Hepatocyte (in vitro differentiated cells): ENCODE measurements around the gene DMBX1. TPM values are rescaled to one million over a fixed set of nuclear protein-coding genes. Genes with fewer than 3 reads are reported as not detected.

Experiments used
- DNase-seq: peaks from one replicate; pipeline ENCODE4 v3.0.0-alpha.2; 2016; ENCODE audit warnings: low spot score
- H2AFZ ChIP-seq: fragments of 200-600 bp; sonication (generic); 2 replicates; pipeline ENCODE4 v1.6.0; 2016; ENCODE audit warnings: antibody characterized with exemption, mild to moderate bottlenecking
- H3K27ac ChIP-seq: fragments of 200-600 bp; sonication (generic); 2 replicates; pipeline ENCODE4 v1.5.1; 2016; ENCODE audit warnings: mild to moderate bottlenecking
- H3K27me3 ChIP-seq: fragments of 200-600 bp; sonication (generic); 2 replicates; pipeline ENCODE4 v1.6.1; 2016
- H3K36me3 ChIP-seq: fragments of 200-600 bp; sonication (generic); replicated peaks from 2 replicates; pipeline ENCODE4 v1.5.1; 2016; ENCODE audit warnings: low read depth; ENCODE audit not compliant: insufficient read depth
- H3K4me1 ChIP-seq: fragments of 200-600 bp; sonication (generic); 2 replicates; pipeline ENCODE4 v1.5.1; 2016; ENCODE audit warnings: mild to moderate bottlenecking, moderate library complexity; ENCODE audit not compliant: insufficient read depth
- H3K4me2 ChIP-seq: fragments of 200-600 bp; sonication (generic); 2 replicates; pipeline ENCODE4 v1.6.0; 2016
- H3K4me3 ChIP-seq: fragments of 200-600 bp; sonication (generic); 2 replicates; pipeline ENCODE4 v1.5.1; 2016; ENCODE audit warnings: mild to moderate bottlenecking
- H3K79me2 ChIP-seq: fragments of 200-600 bp; sonication (generic); 2 replicates; pipeline ENCODE4 v1.6.0; 2017; ENCODE audit warnings: mild to moderate bottlenecking
- H3K9me2 ChIP-seq: fragments of 200-600 bp; sonication (generic); replicated peaks from 2 replicates; pipeline ENCODE4 v1.6.0; 2017; ENCODE audit warnings: mild to moderate bottlenecking; ENCODE audit not compliant: insufficient read depth
- H3K9me3 ChIP-seq: fragments of 200-600 bp; sonication (generic); 2 replicates; pipeline ENCODE4 v1.5.1; 2016; ENCODE audit warnings: low read depth, mild to moderate bottlenecking
- H4K20me1 ChIP-seq: fragments of 200-600 bp; sonication (generic); 2 replicates; pipeline ENCODE4 v1.6.0; 2016; ENCODE audit warnings: mild to moderate bottlenecking; ENCODE audit not compliant: insufficient read depth, poor library complexity, severe bottlenecking
- EZH2 ChIP-seq: fragments of 200-600 bp; sonication (generic); IDR thresholded peaks from 2 replicates; pipeline ENCODE4 v1.6.1; 2016; ENCODE audit warnings: antibody characterized with exemption, mild to moderate bottlenecking, borderline replicate concordance
- EZH2phosphoT487 ChIP-seq: fragments of 200-600 bp; sonication (generic); IDR thresholded peaks from one replicate; pipeline ENCODE4 v1.6.1; 2018; ENCODE audit warnings: antibody characterized with exemption, mild to moderate bottlenecking, low read depth, moderate library complexity; ENCODE audit not compliant: unreplicated experiment, severe bottlenecking
- WGBS: methylation state at CpG from one replicate; pipeline ENCODE4 v1.1.6; 2016; ENCODE audit warnings: low lambda C conversion rate; ENCODE audit errors: missing lambda C conversion rate; 5-methylcytosine and 5-hydroxymethylcytosine counted together
- polyA plus RNA-seq: library from polyadenylated mRNA; unstranded; fragments of >200 nt; fragmentation: Nextera tagmentation; extraction: Ambion mirVana; gene quantifications from 2 replicates; pipeline ENCODE4 v1.2.1, GENCODE V29; 2016
- total RNA-seq: library from RNA; depleted of rRNA; stranded (reverse); fragments of >200 nt; gene quantifications from 2 replicates; pipeline ENCODE4 v1.2.3, GENCODE V29; 2014
- TF ChIP-seq, protein P1 (sequence below): fragments of 200-600 bp; sonication (generic); IDR thresholded peaks from 2 replicates; pipeline ENCODE4 v1.5.1; 2016; ENCODE audit warnings: antibody characterized with exemption, mild to moderate bottlenecking; ENCODE audit not compliant: poor library complexity

DMBX1 gene
- total and polyA plus RNA-seq, 2 experiments from 2014 or later: not detected

GRCh38 chr1:46490656-46491442 is 1.2 kb downstream of the DMBX1 start:
- peak overlapping the region; percentile 14 for H2AFZ ChIP-seq

GRCh38 chr1:46491443-46492268 is 2.0 kb downstream of the DMBX1 start:
- no peaks in the 10 kb centered on the region for H3K79me2 ChIP-seq
- 13% methylated on average over 25 of the region's 25 CpGs for WGBS
- H3K4me3 ChIP-seq: no peak overlapping the region
- DNase-seq: no peak
- no peak overlapping the region for H2AFZ ChIP-seq
- no peak overlapping the region for H3K4me2 ChIP-seq
- H3K36me3 ChIP-seq: no peaks in the 10 kb centered on the region
- H3K9me2 ChIP-seq: no peaks in the 10 kb centered on the region
- H3K4me1 ChIP-seq: peaks cover 16% of the 10 kb centered on the region
- TF ChIP-seq, protein P1, sequence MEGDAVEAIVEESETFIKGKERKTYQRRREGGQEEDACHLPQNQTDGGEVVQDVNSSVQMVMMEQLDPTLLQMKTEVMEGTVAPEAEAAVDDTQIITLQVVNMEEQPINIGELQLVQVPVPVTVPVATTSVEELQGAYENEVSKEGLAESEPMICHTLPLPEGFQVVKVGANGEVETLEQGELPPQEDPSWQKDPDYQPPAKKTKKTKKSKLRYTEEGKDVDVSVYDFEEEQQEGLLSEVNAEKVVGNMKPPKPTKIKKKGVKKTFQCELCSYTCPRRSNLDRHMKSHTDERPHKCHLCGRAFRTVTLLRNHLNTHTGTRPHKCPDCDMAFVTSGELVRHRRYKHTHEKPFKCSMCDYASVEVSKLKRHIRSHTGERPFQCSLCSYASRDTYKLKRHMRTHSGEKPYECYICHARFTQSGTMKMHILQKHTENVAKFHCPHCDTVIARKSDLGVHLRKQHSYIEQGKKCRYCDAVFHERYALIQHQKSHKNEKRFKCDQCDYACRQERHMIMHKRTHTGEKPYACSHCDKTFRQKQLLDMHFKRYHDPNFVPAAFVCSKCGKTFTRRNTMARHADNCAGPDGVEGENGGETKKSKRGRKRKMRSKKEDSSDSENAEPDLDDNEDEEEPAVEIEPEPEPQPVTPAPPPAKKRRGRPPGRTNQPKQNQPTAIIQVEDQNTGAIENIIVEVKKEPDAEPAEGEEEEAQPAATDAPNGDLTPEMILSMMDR: no peak
- peak; percentile 52 for TF ChIP-seq EZH2phosphoT487
- H3K27me3 ChIP-seq: peaks cover 100% of the 10 kb centered on the region
- no peak overlapping the region for H3K27ac ChIP-seq
- no peaks in the 10 kb centered on the region for H3K9me3 ChIP-seq
- H4K20me1 ChIP-seq: no peaks in the 10 kb centered on the region

More at GRCh38 chr1:46490656-46491442, 1.2 kb downstream of the DMBX1 start:
- Histone ChIP-seq H3K9me2 (no peaks in the 10 kb centered on the region), H3K4me1 (peaks cover 16% of the 10 kb centered on the region), H3K27ac (no peak overlapping the region), H3K36me3 (no peaks in the 10 kb centered on the region), H3K4me2 (peak overlapping the region; percentile 87), H3K27me3 (peaks cover 100% of the 10 kb centered on the region), H3K79me2 (no peaks in the 10 kb centered on the region), H3K4me3 (no peak overlapping the region), H4K20me1 (no peaks in the 10 kb centered on the region), H3K9me3 (no peaks in the 10 kb centered on the region)
- no peak for DNase-seq
- TF ChIP-seq EZH2: peak; percentile 93
- peak; percentile 64 for TF ChIP-seq EZH2phosphoT487
- TF ChIP-seq, protein P1: no peak
- 6% methylated on average over 50 of the region's 50 CpGs for WGBS

DNA sequence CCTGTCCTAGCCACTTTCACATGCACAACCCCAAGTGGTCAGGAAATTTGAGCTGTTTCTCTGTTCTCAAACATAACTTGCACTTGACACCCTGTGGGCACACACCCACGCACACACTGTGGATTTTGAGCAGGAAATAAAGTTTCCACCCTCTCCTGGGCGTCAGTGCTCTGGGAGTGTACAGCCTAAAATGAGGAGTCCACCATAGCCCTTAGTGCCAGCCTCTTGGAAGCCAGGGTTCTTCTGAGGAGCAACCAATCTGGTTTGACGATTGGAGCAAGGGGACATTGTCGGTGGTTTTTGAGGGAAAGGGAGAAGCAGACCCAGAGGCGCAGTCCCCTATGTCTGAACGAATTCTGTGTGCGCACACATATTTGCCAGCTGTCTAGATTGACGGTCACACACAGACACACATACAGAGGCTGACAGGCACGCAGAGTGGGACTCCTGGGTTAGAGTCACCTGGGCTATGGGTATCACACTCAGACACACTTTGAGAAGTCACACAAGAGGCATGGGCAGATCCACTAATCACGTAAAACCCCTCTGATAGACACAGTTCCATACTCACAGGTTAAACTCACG is 2.7 kb downstream of the DMBX1 start:
- DNase-seq: no peak
- Histone ChIP-seq H3K9me3 (no peaks in the 10 kb centered on the region), H3K4me2 (no peak overlapping the region), H3K4me3 (no peak overlapping the region), H2AFZ (no peak overlapping the region), H3K27ac (no peak overlapping the region), H3K79me2 (no peaks in the 10 kb centered on the region), H3K4me1 (peaks cover 16% of the 10 kb centered on the region), H3K27me3 (peaks cover 99% of the 10 kb centered on the region), H3K36me3 (no peaks in the 10 kb centered on the region), H4K20me1 (no peaks in the 10 kb centered on the region), H3K9me2 (no peaks in the 10 kb centered on the region)
- TF ChIP-seq, protein P1: no peak
- peak; percentile 89 for TF ChIP-seq EZH2phosphoT487
- TF ChIP-seq EZH2: peak; percentile 36
- 23% methylated on average over 11 of the region's 11 CpGs for WGBS
